OCI-LY7 (cell line): ENCODE measurements around the gene LIMS1.

ENCODE experiments used
- CTCF ChIP-seq: fragments of 200-600 bp; sonication (generic); conservative IDR thresholded peaks from 2 replicates; pipeline ENCODE4 v1.5.1; 2014; ENCODE audit warnings: mild to moderate bottlenecking, antibody characterized with exemption, low read length, moderate library complexity, mixed read lengths
- EZH2phosphoT487 ChIP-seq: fragments of 200-600 bp; sonication (generic); IDR thresholded peaks from 2 replicates; pipeline ENCODE4 v1.6.1; 2018; ENCODE audit warnings: low read depth, borderline replicate concordance, mild to moderate bottlenecking, mixed run types, antibody characterized with exemption, low read length, moderate library complexity, mixed read lengths

GRCh38 chr2:108560241-108560811 lies 26.1 kb downstream of the LIMS1 start:
- no peak for TF ChIP-seq CTCF
- no peak for TF ChIP-seq EZH2phosphoT487
